H1 (cell line): ENCODE data around the gene NRL. TPM values are rescaled to one million over a fixed set of nuclear protein-coding genes. Genes with fewer than 3 reads are reported as not detected.

Experiments used
- HDAC6 ChIP-seq: IDR thresholded peaks from one replicate; pipeline ENCODE4 v1.7.1; 2012; ENCODE audit warnings: low read depth, mild to moderate bottlenecking, inconsistent platforms, low read length, moderate library complexity
- KDM4A ChIP-seq: IDR thresholded peaks from one replicate; pipeline ENCODE4 v1.7.1; 2012; ENCODE audit warnings: low read depth, mild to moderate bottlenecking, moderate library complexity, low read length, inconsistent platforms; ENCODE audit not compliant: severe bottlenecking
- SIN3A ChIP-seq, 2 experiments: IDR thresholded peaks in 1 of 2; conservative IDR thresholded peaks in 1 of 2; 2 replicates each; pipeline ENCODE4 v1.6.1; 2011 to 2012; ENCODE audit warnings: low read length in 2 of 2, improper control_type of control experiment in 1 of 2, low read depth in 1 of 2, mild to moderate bottlenecking in 1 of 2
- polyA plus RNA-seq, 7 experiments: library from polyadenylated mRNA; depleted of rRNA in 3 of 7; stranded (reverse) in 5 of 7; unstranded in 2 of 7; fragments of >200 nt in 5 of 7; fragments of 200-250 nt in 2 of 7; gene quantifications; 1 replicate in 5 of 7; 2 replicates in 1 of 7; 4 replicates in 1 of 7; pipeline versions ENCODE4 v1.2.1 to v1.2.3, GENCODE V29; 2011 to 2013; ENCODE audit warnings: missing spikeins in 2 of 7, mixed read lengths in 2 of 7
- total RNA-seq: library from RNA; stranded (reverse); fragmentation: NEBNext Ultra II Directional; extraction: Animal tissue kit (Norgen Biotek cat#: 25700); gene quantifications from 2 replicates; pipeline ENCODE4 v1.2.1, GENCODE V29; 2021
- TF ChIP-seq, protein P1 (sequence below): IDR thresholded peaks from 2 replicates; pipeline ENCODE4 v1.6.1; 2012; ENCODE audit warnings: inconsistent platforms
- TF ChIP-seq, protein P2 (sequence below), 3 experiments: IDR thresholded peaks; 1 replicate in 2 of 3; 2 replicates in 1 of 3; pipeline versions ENCODE4 v1.5.1 to v1.6.1; 2011; ENCODE audit warnings: low read length in 3 of 3, mild to moderate bottlenecking in 3 of 3, inconsistent platforms in 2 of 3, low read depth in 1 of 3, moderate library complexity in 1 of 3; ENCODE audit not compliant: insufficient read depth in 1 of 3; ENCODE audit errors: control extremely low read depth in 1 of 3

The NRL gene
- total and polyA plus RNA-seq, 2 of the 8 experiments (the other 6 are each of a cell fraction or from before 2014, with no cell fraction given) = 1.1 to 2.2 TPM

DNA sequence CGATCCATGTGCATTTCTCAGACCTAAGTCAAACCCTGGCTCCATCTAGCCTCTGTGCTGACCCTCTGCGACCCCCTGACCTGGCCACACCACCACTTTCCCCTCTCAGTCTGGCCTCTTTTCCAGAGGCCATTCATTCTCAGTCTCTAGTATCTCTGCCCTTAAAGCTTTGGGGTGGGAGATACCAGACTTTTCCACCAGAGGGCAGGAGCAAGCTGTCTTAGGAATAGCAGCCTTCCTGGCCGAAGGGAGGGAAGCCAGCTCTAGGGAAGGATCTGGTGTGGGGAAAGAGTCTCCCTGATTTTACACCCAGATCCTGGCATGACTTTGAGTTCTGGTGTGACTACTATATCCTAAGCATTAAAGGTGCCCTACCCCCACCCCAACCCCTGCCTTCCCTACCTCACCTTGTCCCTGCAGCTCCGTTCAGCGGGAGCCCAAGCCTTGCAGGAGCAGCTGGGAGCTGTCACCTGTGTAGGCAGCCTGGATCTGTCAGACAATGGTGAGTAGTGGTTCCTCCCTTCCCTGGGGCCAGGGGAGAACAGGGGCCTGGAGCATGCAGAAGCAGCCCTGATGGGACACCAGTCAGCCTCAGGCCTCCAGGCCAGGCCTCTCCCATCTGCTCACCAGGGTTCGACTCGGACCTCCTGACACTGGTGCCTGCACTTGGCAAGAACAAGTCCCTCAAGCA is 56.3 kb downstream of the NRL start (continued):
- TF ChIP-seq, protein P1, sequence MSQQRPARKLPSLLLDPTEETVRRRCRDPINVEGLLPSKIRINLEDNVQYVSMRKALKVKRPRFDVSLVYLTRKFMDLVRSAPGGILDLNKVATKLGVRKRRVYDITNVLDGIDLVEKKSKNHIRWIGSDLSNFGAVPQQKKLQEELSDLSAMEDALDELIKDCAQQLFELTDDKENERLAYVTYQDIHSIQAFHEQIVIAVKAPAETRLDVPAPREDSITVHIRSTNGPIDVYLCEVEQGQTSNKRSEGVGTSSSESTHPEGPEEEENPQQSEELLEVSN = no peak
- TF ChIP-seq KDM4A (no peak), SIN3A (conservative IDR thresholded peaks at IDR 0.05 in 1 of 2, IDR thresholded peaks at IDR 0.05 in 1 of 2; ENCODE audit: low read depth in 1 of 2, low read length in 2 of 2) (0 out of 4 replicates have a peak, but pooled peaks of 1 of the 2 experiments have one; percentile 29), HDAC6 (no peak)
- TF ChIP-seq, protein P2, sequence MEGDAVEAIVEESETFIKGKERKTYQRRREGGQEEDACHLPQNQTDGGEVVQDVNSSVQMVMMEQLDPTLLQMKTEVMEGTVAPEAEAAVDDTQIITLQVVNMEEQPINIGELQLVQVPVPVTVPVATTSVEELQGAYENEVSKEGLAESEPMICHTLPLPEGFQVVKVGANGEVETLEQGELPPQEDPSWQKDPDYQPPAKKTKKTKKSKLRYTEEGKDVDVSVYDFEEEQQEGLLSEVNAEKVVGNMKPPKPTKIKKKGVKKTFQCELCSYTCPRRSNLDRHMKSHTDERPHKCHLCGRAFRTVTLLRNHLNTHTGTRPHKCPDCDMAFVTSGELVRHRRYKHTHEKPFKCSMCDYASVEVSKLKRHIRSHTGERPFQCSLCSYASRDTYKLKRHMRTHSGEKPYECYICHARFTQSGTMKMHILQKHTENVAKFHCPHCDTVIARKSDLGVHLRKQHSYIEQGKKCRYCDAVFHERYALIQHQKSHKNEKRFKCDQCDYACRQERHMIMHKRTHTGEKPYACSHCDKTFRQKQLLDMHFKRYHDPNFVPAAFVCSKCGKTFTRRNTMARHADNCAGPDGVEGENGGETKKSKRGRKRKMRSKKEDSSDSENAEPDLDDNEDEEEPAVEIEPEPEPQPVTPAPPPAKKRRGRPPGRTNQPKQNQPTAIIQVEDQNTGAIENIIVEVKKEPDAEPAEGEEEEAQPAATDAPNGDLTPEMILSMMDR (IDR thresholded peaks at IDR 0.05; ENCODE audit: control extremely low read depth in 1 of 3, insufficient read depth in 1 of 3, low read depth in 1 of 3, low read length in 3 of 3) = peak in 2 of 3 experiments; percentile 84 to 93; a peak in 3 of 4 replicates
